Esophagus squamous epithelium (tissue), 4 donors: ENCODE results near the gene ARHGAP26.

Experiments
- POLR2A ChIP-seq, 4 donors: fragments of 450-650 bp; IDR thresholded peaks; one replicate each; pipeline ENCODE4 v1.6.1; 2017; ENCODE audit warnings: antibody characterized with exemption in 4 of 4, mild to moderate bottlenecking in 4 of 4, moderate library complexity in 3 of 4
- TF ChIP-seq, protein P1 (sequence below), 6 experiments: fragments of 450-650 bp in 4 of 6; fragments of 200-600 bp in 2 of 6; sonication (generic) in 2 of 6; IDR thresholded peaks; one replicate each; pipeline ENCODE4 v1.5.1; 2016 to 2019; ENCODE audit warnings: antibody characterized with exemption in 6 of 6, mild to moderate bottlenecking in 4 of 6, moderate library complexity in 4 of 6

DNA sequence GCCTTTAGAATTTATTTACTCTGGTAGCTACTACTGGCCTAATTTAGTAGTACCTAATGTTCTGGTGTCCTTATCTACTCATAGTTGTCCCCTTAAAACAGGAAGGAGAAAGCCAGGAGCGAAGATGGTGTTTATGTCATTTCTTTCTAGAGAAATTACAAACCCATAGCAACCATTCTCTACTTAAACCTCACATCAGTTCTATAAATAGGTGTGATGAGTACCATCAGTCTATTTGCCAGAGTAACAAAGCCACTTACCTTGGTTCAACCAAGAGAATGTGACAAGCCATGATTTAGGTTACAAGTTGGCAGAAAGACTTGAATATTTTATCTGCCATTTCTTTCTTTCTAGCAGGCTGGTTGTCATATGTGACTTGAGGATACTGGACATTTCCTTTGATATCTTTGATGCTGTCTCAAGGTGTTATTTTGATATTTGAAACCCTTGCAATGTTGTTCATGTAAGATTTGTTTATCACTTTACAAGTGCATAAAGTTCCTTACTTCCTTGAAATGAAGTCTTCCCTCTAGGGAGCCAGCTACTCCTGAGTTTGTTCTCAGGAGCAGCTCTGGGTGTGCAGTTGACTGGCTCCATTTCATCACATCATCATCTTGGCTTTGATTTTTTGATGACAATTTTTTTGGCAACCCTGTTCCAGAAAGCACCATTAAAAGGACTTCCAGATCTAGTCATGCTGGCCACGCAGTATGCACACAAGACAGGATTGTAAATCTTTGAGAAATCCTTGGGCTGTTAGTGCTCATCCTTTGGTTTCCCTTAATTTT lies 286.8 kb downstream of the ARHGAP26 start:
- TF ChIP-seq, protein P1, sequence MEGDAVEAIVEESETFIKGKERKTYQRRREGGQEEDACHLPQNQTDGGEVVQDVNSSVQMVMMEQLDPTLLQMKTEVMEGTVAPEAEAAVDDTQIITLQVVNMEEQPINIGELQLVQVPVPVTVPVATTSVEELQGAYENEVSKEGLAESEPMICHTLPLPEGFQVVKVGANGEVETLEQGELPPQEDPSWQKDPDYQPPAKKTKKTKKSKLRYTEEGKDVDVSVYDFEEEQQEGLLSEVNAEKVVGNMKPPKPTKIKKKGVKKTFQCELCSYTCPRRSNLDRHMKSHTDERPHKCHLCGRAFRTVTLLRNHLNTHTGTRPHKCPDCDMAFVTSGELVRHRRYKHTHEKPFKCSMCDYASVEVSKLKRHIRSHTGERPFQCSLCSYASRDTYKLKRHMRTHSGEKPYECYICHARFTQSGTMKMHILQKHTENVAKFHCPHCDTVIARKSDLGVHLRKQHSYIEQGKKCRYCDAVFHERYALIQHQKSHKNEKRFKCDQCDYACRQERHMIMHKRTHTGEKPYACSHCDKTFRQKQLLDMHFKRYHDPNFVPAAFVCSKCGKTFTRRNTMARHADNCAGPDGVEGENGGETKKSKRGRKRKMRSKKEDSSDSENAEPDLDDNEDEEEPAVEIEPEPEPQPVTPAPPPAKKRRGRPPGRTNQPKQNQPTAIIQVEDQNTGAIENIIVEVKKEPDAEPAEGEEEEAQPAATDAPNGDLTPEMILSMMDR (IDR thresholded peaks at IDR 0.05) = no peak
- no peak for TF ChIP-seq POLR2A (IDR thresholded peaks at IDR 0.05)
